IPS-18c (cell line): ENCODE results near the gene DNMT3A.

Source experiments
- H3K4me3 ChIP-seq: 2 replicates; pipeline ENCODE4 v1.7.0; 2013; ENCODE audit warnings: low read depth, mild to moderate bottlenecking, low read length, moderate library complexity; ENCODE audit not compliant: insufficient read depth
- H3K9me3 ChIP-seq: one replicate; pipeline ENCODE4 v1.6.1; 2013; ENCODE audit warnings: mild to moderate bottlenecking, low read length, moderate library complexity; ENCODE audit not compliant: control insufficient read depth, insufficient read depth

The DNMT3A gene

GRCh38 chr2:25262288-25262687 is 79.4 kb downstream of the DNMT3A start:
- Histone ChIP-seq H3K9me3 (no peaks in the 10 kb centered on the region), H3K4me3 (no peak overlapping the region)

GRCh38 chr2:25259737-25260124 is 82.0 kb downstream of the DNMT3A start:
- H3K9me3 ChIP-seq: no peaks in the 10 kb centered on the region
- H3K4me3 ChIP-seq: no peak overlapping the region; the same call in 1 of the 2 replicates

- H3K9me3 ChIP-seq: no peaks in the 10 kb centered on the region
- peak overlapping the region; percentile 6; the same call in 1 of the 2 replicates for H3K4me3 ChIP-seq
Observed at GRCh38 chr2:25258847-25259736, 82.6 kb downstream of the DNMT3A start.

- Histone ChIP-seq H3K4me3 (no peak overlapping the region; the same call in 1 of the 2 replicates), H3K9me3 (no peaks in the 10 kb centered on the region)
Observed at GRCh38 chr2:25257931-25258846, 83.5 kb downstream of the DNMT3A start.

GRCh38 chr2:25257032-25257552 is 84.6 kb downstream of the DNMT3A start:
- no peaks in the 10 kb centered on the region for H3K9me3 ChIP-seq
- H3K4me3 ChIP-seq: no peak overlapping the region

GRCh38 chr2:25256488-25256875 is 85.2 kb downstream of the DNMT3A start:
- H3K9me3 ChIP-seq: no peaks in the 10 kb centered on the region
- H3K4me3 ChIP-seq: no peak overlapping the region

GRCh38 chr2:25255745-25256487 is 85.8 kb downstream of the DNMT3A start:
- H3K9me3 ChIP-seq: no peaks in the 10 kb centered on the region
- H3K4me3 ChIP-seq: no peak overlapping the region

GRCh38 chr2:25254961-25255360 is 86.8 kb downstream of the DNMT3A start:
- H3K4me3 ChIP-seq: no peak overlapping the region
- H3K9me3 ChIP-seq: no peaks in the 10 kb centered on the region

- H3K9me3 ChIP-seq: no peaks in the 10 kb centered on the region
- peak overlapping the region; percentile 55 for H3K4me3 ChIP-seq
Observed at GRCh38 chr2:25253153-25253626, 88.5 kb downstream of the DNMT3A start.

GRCh38 chr2:25252291-25253152 is 89.2 kb downstream of the DNMT3A start:
- peak overlapping the region; percentile 55; the same call in 1 of the 2 replicates for H3K4me3 ChIP-seq
- no peaks in the 10 kb centered on the region for H3K9me3 ChIP-seq

GRCh38 chr2:25251422-25252273 is 90.1 kb downstream of the DNMT3A start:
- no peaks in the 10 kb centered on the region for H3K9me3 ChIP-seq
- H3K4me3 ChIP-seq: peak overlapping the region; percentile 96

GRCh38 chr2:25251071-25251421 is 90.7 kb downstream of the DNMT3A start:
- Histone ChIP-seq H3K4me3 (peak overlapping the region; percentile 96), H3K9me3 (no peaks in the 10 kb centered on the region)

GRCh38 chr2:25250331-25251070 is 91.2 kb downstream of the DNMT3A start:
- H3K4me3 ChIP-seq: peak overlapping the region; percentile 96

GRCh38 chr2:25249785-25250184 is 91.9 kb downstream of the DNMT3A start:
- no peaks in the 10 kb centered on the region for H3K9me3 ChIP-seq
- H3K4me3 ChIP-seq: peak overlapping the region; percentile 96; the same call in 1 of the 2 replicates

More at GRCh38 chr2:25250331-25251070, 91.2 kb downstream of the DNMT3A start:
- no peaks in the 10 kb centered on the region for H3K9me3 ChIP-seq
